Psoas muscle (tissue), 8 donors: ENCODE data around the gene LANCL2. TPM values are rescaled to one million over a fixed set of nuclear protein-coding genes. Genes with fewer than 3 reads are reported as not detected.

Experiments used
- ATAC-seq, 4 donors: fragments of 200-7000 bp; cut with Tn5 transposase; one replicate each; pipeline ENCODE4 v1.9.1; 2020; ENCODE audit warnings: moderate library complexity in 3 of 4, mild to moderate bottlenecking in 2 of 4
- DNase-seq, 2 donors: peaks; one replicate each; pipeline ENCODE4 v3.0.0-alpha.2; 2020
- H3K27ac ChIP-seq: fragments of 200-600 bp; one replicate; pipeline ENCODE4 v1.8.0; 2022
- H3K27me3 ChIP-seq, 3 donors: fragments of 200-600 bp in 1 of 3; one replicate each; pipeline versions ENCODE4 v1.6.1 to v1.8.0; 2013 to 2022; ENCODE audit warnings: low read length in 2 of 3, mild to moderate bottlenecking in 2 of 3, moderate library complexity in 1 of 3; ENCODE audit not compliant: insufficient read depth in 3 of 3
- H3K36me3 ChIP-seq, 2 donors: fragments of 200-600 bp in 1 of 2; one replicate each; pipeline versions ENCODE4 v1.6.1 to v1.8.0; 2013 to 2022; ENCODE audit warnings: low read depth in 1 of 2, mild to moderate bottlenecking in 1 of 2, moderate library complexity in 1 of 2; ENCODE audit not compliant: insufficient read depth in 1 of 2
- H3K4me1 ChIP-seq: fragments of 200-600 bp; one replicate; pipeline ENCODE4 v1.8.0; 2022
- H3K4me3 ChIP-seq: fragments of 200-600 bp; one replicate; pipeline ENCODE4 v1.8.0; 2022; ENCODE audit warnings: mild to moderate bottlenecking
- H3K9me3 ChIP-seq: fragments of 200-600 bp; one replicate; pipeline ENCODE4 v1.8.0; 2022
- CTCF ChIP-seq: fragments of 200-600 bp; IDR thresholded peaks from one replicate; pipeline ENCODE4 v1.8.0; 2022; ENCODE audit warnings: antibody characterized with exemption
- WGBS, 3 donors: extraction: QIAGEN DNeasy Blood & Tissue Kit; methylation state at CpG; one replicate each; pipeline versions ENCODE4 v1.1.6 to v1.1.7; 2013; 5-methylcytosine and 5-hydroxymethylcytosine counted together
- intact Hi-C, 2 donors: fragments of 100-400 bp; cut with DNase I; formaldehyde crosslinking; loops; one replicate each; pipeline versions ENCODE4 v1.11.0 to v1.14.2; 2022
- polyA plus RNA-seq, 3 donors: library from polyadenylated mRNA; stranded (reverse); fragments of 200-250 nt; gene quantifications; one replicate each; pipeline ENCODE4 v1.2.3, GENCODE V29; 2013
- total RNA-seq, 4 donors: library from RNA; stranded (reverse); fragmentation: NEBNext Ultra II Directional in 2 of 4; extraction: Animal tissue kit (Norgen Biotek cat#: 25700) in 2 of 4; gene quantifications; one replicate each; pipeline versions ENCODE4 v1.2.1 to v1.2.4, GENCODE V29; 2021 to 2023
- donor health status: healthy with polysubstance abuse.
- donor health status: DM: no; HTN: no; CAD: no; lungs with moderate emphysema.
- donor health status: Bipolar disorder and iron deficiency.
- donor health status: healthy.
- donor health status: DM: yes; HTN: yes; CAD: no.
- donor health status: DM: no; HTN: no; CAD: no.
- donor health status: DM: no; HTN: no; CAD: no.
- donor health status: DM: yes; HTN: yes; CAD: no.

LANCL2 gene
- total and polyA plus RNA-seq, 7 donors, result 5.4 to 16.9 (median 9.6) TPM

GRCh38 chr7:55449992-55450535, 84.9 kb downstream of the LANCL2 start:
- no peak for DNase-seq
- Histone ChIP-seq H3K4me1 (no peaks in the 10 kb centered on the region), H3K27ac (no peak overlapping the region), H3K27me3 (no peaks in the 10 kb centered on the region), H3K9me3 (no peaks in the 10 kb centered on the region), H3K36me3 (no peaks in the 10 kb centered on the region), H3K4me3 (no peak overlapping the region)
- intact Hi-C loops, result no loop called here
- WGBS, 3 donors, result 92 to 97% (median 94%) methylated on average over 8 of the region's 8 CpGs
- no peak for TF ChIP-seq CTCF
- no peak for ATAC-seq

GRCh38 chr7:55452971-55453370, 87.8 kb downstream of the LANCL2 start:
- DNase-seq (no peak), ATAC-seq (no peak)
- TF ChIP-seq CTCF, result no peak
- 85 to 95% (median 91%) methylated on average over 4 of the region's 4 CpGs for whole genome bisulfite sequencing, 3 donors
- intact Hi-C loops, result no loop called here
- Histone ChIP-seq H3K4me1 (no peaks in the 10 kb centered on the region), H3K36me3 (no peaks in the 10 kb centered on the region), H3K9me3 (peaks cover 3% of the 10 kb centered on the region), H3K4me3 (no peak overlapping the region), H3K27me3 (no peaks in the 10 kb centered on the region), H3K27ac (no peak overlapping the region)

DNA sequence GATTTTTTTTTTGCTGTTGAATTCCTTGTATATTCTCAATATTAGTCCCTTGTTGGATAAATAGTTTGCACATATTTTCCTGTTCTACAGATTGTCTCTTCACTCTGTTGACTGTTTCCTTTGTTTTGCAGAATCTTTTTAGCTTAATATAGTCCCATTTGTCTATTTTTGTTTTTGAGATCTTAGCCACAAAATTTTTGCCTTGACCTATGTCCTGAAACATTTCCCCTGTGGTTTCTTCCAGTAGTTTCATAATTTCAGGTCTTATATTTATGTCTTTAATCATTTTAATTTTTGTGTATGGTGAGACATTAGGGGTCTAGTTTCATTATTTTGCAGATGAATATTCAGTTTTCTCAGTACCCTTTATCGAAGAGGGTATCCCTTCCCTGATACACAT, 92.7 kb downstream of the LANCL2 start:
- Histone ChIP-seq H3K36me3 (no peaks in the 10 kb centered on the region), H3K9me3 (peaks cover 3% of the 10 kb centered on the region), H3K4me3 (no peak overlapping the region), H3K27ac (no peak overlapping the region), H3K4me1 (no peaks in the 10 kb centered on the region), H3K27me3 (no peaks in the 10 kb centered on the region)
- 95 to 97% (median 96%) methylated on average over 1 of the region's 1 CpG for WGBS, 3 donors
- DNase-seq (no peak), ATAC-seq (no peak)
- intact Hi-C loops, result no loop called here
- TF ChIP-seq CTCF, result no peak

DNA sequence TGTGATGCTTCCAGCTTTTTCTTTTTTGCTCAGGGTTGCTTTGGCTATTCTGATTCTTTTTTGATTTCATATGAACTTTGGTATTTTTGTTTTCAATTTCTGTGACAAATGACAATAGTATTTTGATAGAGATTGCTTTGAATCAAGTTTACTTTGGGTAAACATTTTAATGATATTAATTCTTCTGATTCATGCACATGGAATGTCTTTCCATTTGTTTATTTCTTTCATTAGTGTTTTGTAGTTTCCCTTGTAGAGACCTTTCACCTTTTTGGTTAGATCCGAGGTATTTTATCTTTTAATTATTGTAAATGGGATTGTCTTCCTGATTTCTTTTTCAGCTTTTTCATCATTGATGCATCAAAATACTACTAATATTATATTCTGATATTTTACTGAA, 93.2 kb downstream of the LANCL2 start:
- Histone ChIP-seq H3K4me3 (no peak overlapping the region), H3K27me3 (no peaks in the 10 kb centered on the region), H3K9me3 (peaks cover 3% of the 10 kb centered on the region), H3K4me1 (no peaks in the 10 kb centered on the region), H3K27ac (no peak overlapping the region), H3K36me3 (no peaks in the 10 kb centered on the region)
- ATAC-seq (no peak), DNase-seq (no peak)
- intact Hi-C loops, result no loop called here
- TF ChIP-seq CTCF, result no peak
- 84 to 91% (median 85%) methylated on average over 1 of the region's 1 CpG for WGBS, 3 donors

DNA sequence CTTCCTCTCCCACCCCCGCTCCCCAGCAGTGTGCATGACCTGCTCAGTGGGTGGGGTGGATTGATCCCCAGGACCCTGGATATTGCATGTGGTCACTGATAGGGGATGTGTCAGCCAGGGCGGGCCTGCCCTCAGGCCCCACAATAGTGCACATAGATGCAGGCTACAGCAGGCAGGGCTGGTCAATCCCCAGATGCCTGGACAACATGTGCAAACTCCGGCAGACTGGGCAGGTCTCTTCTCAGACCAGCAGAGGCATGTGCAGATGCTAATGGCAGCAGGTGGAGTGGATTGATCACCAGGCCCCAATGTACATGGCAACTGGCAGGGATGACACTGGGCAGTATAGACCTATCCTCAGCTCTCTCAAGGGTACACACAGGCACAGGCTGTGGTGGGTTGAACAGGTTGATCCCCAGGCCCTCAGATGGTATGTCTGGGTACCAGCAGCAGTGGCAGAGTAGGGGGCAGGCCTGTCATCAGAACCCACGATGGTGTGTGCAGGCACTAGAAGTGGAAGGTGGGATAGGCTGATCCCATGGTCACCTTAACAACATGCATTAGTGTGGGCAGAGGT, 98.6 kb downstream of the LANCL2 start:
- DNase-seq, result no peak

More for the DNA sequence above, 98.6 kb downstream of the LANCL2 start:
- H3K4me3 ChIP-seq, result no peak overlapping the region
- H3K9me3 ChIP-seq, result no peaks in the 10 kb centered on the region
- no peak for TF ChIP-seq CTCF
- intact Hi-C loops, result no loop called here
- H3K36me3 ChIP-seq, result peaks cover 2 to 21% of the 10 kb centered on the region in 2 donors
- H3K27ac ChIP-seq, result no peak overlapping the region
- no peaks in the 10 kb centered on the region for H3K27me3 ChIP-seq
- WGBS, 3 donors, result 98 to 99% (median 99%) methylated on average over 4 of the region's 4 CpGs
- H3K4me1 ChIP-seq, result no peaks in the 10 kb centered on the region
- ATAC-seq, result no peak
